GM19463 (cell line): Measurements from ENCODE around the gene COL9A3.
"Not testable (repeated sequence)": the region's sequence is repeated elsewhere in the genome, so short reads cannot be mapped to it uniquely, and the experiment has no call there.

Experiments
- ATAC-seq: cut with Tn5 transposase; IDR thresholded peaks from one replicate; pipeline ENCODE4 v1.9.1; 2021; ENCODE audit warnings: mild to moderate bottlenecking, moderate library complexity; ENCODE audit not compliant: unreplicated experiment

Gene COL9A3

DNA sequence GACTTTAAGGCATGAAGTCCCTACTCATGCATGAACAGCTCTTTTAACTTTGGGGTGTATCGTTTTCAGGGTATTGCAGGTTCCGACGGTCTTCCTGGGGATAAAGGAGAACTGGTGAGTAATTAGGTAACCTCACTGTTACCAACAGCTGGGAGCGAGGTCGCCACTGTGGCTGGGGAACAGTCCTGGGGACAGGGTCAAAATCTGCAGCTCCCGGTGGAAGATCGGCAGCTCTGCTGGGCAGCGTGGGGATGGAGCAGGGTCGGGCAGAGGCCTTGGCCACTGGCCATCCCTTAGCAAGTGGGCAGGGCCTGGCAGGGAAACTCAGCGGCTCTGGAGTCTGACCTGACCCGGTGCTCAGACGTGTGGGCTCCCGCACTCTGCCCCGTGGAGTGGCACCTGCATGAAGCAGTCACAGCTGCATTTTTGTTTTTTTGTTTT lies 16.1 kb downstream of the COL9A3 start:
- peak; percentile 42 for ATAC-seq

DNA sequence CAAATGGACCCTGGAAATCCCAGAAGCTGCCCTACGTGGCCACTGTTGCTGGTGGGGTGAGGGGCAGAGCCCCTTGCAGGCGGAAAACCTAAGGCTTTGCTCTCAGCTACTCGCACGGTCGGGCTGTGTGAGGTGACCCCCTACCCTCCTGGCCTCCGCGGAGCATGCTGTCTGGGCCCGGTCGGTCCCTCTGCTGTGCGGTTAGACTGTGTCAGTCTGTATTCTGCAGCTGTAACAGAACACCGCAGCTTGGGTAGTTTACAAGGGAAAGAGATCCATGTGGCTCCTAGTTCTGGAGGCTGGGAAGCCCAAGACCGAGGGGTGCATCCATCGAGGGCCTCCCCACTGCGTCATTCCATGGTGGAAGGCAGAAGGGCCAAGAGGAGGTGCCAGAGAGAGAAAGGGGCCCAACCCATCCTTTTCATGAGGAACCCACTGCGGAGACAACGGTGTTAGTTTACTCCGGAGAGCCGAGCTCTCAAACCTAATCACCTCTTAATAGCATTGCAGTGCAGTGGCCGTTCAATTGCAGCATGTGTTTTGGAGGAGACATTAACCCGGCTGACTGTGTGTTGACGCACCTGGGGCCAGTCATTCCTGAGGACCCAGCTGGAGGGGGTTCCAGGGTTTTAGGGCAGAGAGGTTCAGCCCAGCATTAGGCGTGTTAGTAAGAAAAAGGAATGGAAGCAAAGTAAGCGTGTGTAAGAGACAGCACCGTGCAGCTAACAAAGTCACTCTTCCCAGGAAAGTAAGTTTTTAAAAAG lies 18.3 kb downstream of the COL9A3 start:
- ATAC-seq = no peak

- no peak for ATAC-seq
These were observed 19.3 kb downstream of the COL9A3 start for GRCh38 chr20:62835931-62836861.

- no peak for ATAC-seq
These were observed 20.2 kb downstream of the COL9A3 start for GRCh38 chr20:62836967-62837490.

DNA sequence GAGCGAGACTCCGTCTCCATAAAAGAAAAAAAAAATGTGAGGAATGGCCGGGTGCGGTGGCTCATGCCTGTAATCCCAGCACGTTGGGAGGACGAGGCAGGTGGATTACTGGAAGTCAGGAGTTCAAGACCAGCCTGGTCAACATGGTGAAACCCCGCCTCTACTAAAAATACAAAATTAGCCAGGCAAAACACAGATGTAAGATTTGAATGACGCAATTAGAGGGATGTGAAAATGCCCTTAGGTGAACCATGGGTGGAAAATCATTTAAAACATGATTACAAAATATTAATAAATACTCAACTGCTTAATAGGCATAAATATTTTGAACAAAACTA lies 20.9 kb downstream of the COL9A3 start:
- no peak for ATAC-seq

DNA sequence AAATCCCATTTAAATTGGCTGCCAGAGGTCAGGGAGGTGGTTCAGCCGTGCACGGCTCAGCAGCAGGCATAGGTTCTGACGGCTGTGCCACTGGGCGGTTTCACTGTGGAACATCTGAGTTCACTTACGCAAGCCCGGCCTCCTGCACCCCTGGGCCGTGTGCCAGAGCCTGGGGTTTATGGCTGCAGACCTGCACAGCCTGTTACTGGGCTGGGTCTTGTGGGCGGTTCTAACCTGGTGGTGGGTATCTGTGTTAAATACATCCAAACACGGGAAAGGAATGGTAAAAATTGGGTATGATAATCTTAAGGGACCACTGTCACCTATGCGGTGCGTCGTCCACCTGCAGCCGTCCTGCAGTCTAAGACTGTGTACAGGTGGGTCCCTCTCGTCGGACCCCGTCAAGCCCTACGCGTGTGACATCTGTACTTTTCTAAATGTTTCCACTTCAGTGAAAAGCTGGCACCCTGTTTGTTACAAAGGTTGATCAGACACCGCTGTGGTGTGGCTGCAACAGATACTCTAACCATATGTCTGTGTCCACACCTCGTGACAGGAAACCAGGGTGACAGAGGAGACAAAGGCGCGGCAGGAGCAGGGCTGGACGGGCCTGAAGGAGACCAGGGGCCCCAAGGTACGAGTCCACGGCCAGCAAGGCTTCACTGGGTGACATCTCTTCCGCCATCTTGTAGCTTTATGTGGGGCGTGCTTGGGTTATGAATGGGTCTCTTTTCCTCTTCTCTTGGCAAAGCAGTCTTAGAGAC lies 21.5 kb downstream of the COL9A3 start:
- peak; percentile 81 for ATAC-seq

DNA sequence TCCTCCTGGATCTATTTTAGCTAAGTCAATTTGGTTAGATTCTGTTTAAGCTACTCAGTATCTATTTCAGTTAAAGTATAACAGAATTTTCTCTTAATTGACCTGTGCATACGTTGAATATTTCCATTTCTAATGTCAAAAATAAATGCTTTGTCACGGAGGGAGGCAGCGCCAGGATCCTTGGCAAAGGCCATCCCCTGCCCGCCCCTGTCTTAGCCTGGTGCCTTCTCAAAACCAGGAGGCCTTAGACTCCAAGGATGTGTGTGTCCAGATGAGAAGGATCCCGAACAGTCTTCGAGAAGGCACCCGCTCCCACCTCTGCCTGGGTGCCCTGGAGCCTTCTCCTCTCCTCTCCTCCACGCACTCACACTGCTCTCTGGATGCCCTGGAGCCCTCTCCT lies 22.4 kb downstream of the COL9A3 start:
- no peak for ATAC-seq

DNA sequence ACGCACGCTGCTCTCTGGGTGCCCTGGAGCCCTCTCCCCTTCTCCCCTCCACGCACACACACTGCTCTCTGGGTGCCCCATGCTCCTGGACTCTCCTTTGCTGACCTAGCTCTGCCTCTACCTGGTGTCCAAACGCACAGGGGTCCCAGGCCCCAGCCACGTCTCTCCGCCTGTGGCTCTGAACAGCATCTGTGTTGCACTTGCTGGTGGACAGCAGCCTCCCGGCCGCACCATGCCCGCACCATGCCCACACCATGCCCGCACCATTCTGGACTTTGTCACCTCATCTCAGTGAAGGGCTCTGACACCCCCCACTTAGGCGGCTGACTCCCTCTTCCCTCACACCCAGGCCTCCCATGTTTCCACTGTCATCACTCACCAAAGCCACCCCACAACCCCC lies 23.0 kb downstream of the COL9A3 start:
- ATAC-seq = no peak

DNA sequence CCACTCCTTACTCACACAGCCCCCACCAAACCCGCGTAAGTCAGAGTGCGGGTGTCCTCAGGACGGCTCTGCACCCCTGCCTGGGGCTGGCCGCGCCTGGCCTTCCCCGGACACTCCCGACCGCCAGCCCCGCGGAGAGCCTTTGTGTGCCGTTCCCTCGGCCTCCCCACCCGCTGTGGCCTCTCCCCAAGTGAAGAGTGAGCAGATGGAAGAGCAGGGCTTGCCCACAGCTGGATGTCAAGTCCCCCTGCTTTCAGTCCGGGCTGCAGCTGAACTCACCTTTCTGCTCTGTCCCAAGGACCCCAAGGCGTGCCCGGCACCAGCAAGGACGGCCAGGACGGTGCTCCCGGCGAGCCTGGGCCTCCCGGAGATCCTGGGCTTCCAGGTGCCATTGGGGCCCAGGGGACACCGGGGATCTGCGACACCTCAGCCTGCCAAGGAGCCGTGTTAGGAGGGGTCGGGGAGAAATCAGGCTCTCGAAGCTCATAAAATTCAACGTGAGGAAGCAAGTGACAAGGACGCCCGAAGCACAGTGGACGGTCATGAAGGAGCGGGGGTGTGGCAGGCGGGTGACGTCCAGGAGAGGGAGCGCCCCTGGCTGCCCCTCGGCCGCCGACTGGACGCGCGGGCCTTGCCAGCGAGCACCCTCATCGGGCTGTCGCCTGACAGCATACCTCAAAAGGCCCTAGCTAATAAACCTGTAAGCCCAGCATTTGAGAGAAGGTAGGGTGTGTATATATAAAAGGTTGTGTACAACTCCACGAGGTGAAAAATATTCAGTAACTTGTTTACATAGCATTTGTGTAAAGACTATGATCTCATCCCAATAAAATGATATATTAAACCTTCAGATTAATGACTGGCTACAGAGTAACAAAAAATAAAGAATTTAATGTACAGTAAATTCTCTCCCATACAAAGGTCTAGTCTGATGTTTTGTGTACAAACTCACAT lies 23.7 kb downstream of the COL9A3 start:
- no peak for ATAC-seq

GRCh38 chr20:62841705-62842212 lies 24.9 kb downstream of the COL9A3 start:
- ATAC-seq = no peak

DNA sequence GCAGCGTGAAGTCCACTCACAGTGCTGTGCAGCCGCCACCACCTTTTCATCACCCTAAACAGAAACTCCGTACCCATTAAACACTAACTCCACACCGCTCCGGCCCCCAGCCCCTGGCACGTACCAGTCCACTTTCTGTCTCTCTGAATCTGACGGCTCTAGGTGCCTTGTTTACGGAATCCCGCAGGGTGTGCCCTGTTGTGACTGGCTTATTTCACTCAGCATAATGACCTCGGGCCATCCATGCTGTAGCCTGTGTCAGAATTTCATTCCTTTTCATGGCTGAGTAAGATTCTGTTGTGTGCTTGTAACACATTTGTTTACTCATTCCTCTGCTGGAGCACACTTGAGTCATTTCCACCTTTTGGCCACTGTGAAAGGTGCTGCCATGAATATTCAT lies 26.8 kb downstream of the COL9A3 start:
- no peak for ATAC-seq

GRCh38 chr20:62844182-62844581 lies 27.3 kb downstream of the COL9A3 start:
- ATAC-seq = no peak

- ATAC-seq = no peak
These were observed 28.7 kb downstream of the COL9A3 start for GRCh38 chr20:62845416-62846160.

DNA sequence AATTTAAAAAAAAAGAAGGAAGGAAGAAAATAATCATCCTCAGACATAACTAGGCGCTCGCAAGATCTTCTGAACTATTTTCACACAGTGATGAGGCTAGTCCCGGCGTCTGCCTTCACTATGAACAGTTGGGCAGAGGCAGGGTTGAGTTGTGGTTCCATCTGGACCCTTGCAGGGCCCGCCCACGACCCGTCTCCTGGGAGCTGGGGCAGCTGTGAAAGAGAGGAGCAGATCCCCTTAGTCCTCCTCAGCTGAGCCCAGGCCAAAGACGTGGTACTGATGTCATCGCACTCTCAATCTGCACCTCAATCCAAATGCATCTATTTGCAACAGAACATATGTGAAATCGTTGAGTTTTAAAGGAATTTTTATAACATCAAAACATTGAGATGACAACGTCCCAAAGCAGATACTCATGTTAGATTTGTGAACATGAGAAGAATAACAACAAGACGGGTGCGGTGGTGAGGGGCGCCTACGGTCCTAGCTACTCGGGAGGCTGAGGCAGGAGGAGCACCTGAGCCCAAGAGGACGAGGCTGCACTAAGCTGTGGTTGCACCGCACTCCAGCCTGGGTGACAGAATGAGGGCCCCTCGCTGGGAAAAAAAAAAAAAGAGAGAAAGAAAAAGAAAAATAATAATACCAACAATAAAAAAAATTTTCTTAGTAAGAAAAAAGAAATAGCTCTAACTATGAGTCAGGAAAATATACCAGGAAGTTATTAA lies 29.5 kb downstream of the COL9A3 start:
- no peak for ATAC-seq

DNA sequence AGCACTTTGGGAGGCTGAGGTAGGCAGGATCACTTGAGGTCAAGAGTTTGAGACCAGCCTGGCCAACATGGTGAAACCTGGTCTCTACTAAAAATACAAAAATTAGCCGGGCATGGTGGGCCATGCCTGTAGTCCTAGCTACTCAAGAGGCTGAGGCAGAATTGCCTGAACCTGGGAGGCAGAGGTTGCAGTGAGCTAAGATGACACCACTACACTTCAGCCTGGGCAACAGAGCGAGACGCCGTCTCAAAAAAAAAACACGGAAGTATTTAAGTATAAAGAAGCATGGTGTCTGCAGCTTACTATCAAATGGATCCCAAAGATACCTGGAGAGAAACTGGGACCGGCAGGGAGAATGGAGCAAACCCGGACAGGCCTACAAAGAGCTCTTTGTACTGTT lies 32.1 kb downstream of the COL9A3 start:
- not testable (repeated sequence) for ATAC-seq

GRCh38 chr20:62849431-62849830 lies 32.6 kb downstream of the COL9A3 start:
- no peak for ATAC-seq

- ATAC-seq = no peak
These were observed 33.6 kb downstream of the COL9A3 start for GRCh38 chr20:62850333-62850974.

DNA sequence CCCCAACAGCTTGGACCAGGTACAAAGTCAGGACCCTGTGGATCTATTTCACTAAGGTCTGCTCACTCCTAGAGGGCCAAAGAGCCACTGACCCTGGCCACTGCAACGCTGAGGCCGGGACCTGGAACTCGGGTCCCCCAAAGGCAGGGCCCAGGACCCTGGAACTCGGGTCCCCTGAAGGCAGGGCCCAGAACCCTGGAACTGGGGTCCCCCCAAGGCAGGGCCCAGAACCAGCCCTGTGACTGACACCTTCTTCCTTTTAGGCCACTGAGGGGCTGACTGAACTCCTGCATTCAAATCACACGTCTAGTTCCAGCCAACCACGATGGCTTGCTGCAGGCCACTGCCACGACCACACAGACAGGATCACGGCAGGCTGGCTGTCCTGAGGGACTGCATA lies 35.3 kb downstream of the COL9A3 start:
- ATAC-seq = no peak
